GM06990 (cell line): ENCODE measurements around the gene PSME3IP1.

ENCODE experiments used
- DNase-seq: peaks from one replicate; pipeline ENCODE4 v3.0.0-alpha.2; 2011; ENCODE audit not compliant: insufficient read length; ENCODE audit errors: extremely low read depth
- H3K27me3 ChIP-seq: replicated peaks from 2 replicates; pipeline ENCODE4 v1.6.0; 2011; ENCODE audit warnings: low read length; ENCODE audit not compliant: control insufficient read depth, insufficient read depth
- H3K36me3 ChIP-seq: 2 replicates; pipeline ENCODE4 v1.5.1; 2011; ENCODE audit warnings: low read length; ENCODE audit not compliant: control insufficient read depth, insufficient read depth
- H3K4me3 ChIP-seq: replicated peaks from 2 replicates; pipeline ENCODE4 v1.5.1; 2011; ENCODE audit warnings: low read depth, mild to moderate bottlenecking, control low read depth, low read length
- TF ChIP-seq, protein P1 (sequence below): IDR thresholded peaks from 2 replicates; pipeline ENCODE4 v1.5.1; 2011; ENCODE audit warnings: low read length, control low read depth, mild to moderate bottlenecking, inconsistent platforms; ENCODE audit not compliant: insufficient read depth, poor library complexity, severe bottlenecking

Gene PSME3IP1

GRCh38 chr16:57185945-57186871 lies at the start of gene PSME3IP1, which contains the start of gene RSPRY1:
Gene PSME3IP1 (minus strand): TSS chr16:57186039. CDS start chr16:57173854, 12,185 bp downstream.
Gene RSPRY1 (plus strand): TSS chr16:57186329. CDS start chr16:57204659, 18,330 bp downstream.
- Histone ChIP-seq H3K4me3 (peak within 1 kb of the TSS; percentile 96), H3K36me3 (no peaks in the 10 kb centered on the region; the same call in 1 of the 2 replicates), H3K27me3 (no peaks in the 10 kb centered on the region)
- TF ChIP-seq, protein P1, sequence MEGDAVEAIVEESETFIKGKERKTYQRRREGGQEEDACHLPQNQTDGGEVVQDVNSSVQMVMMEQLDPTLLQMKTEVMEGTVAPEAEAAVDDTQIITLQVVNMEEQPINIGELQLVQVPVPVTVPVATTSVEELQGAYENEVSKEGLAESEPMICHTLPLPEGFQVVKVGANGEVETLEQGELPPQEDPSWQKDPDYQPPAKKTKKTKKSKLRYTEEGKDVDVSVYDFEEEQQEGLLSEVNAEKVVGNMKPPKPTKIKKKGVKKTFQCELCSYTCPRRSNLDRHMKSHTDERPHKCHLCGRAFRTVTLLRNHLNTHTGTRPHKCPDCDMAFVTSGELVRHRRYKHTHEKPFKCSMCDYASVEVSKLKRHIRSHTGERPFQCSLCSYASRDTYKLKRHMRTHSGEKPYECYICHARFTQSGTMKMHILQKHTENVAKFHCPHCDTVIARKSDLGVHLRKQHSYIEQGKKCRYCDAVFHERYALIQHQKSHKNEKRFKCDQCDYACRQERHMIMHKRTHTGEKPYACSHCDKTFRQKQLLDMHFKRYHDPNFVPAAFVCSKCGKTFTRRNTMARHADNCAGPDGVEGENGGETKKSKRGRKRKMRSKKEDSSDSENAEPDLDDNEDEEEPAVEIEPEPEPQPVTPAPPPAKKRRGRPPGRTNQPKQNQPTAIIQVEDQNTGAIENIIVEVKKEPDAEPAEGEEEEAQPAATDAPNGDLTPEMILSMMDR: no peak
- DNase-seq: peak; percentile 99

GRCh38 chr16:57235128-57236021 lies 49.5 kb upstream of the PSME3IP1 start:
- peak; percentile 47 for DNase-seq
- Histone ChIP-seq H3K4me3 (no peak overlapping the region), H3K36me3 (peaks cover 11% of the 10 kb centered on the region), H3K27me3 (no peaks in the 10 kb centered on the region)
- TF ChIP-seq, protein P1: no peak

GRCh38 chr16:57234707-57235092 lies 48.9 kb upstream of the PSME3IP1 start:
- no peak overlapping the region for H3K4me3 ChIP-seq

DNA sequence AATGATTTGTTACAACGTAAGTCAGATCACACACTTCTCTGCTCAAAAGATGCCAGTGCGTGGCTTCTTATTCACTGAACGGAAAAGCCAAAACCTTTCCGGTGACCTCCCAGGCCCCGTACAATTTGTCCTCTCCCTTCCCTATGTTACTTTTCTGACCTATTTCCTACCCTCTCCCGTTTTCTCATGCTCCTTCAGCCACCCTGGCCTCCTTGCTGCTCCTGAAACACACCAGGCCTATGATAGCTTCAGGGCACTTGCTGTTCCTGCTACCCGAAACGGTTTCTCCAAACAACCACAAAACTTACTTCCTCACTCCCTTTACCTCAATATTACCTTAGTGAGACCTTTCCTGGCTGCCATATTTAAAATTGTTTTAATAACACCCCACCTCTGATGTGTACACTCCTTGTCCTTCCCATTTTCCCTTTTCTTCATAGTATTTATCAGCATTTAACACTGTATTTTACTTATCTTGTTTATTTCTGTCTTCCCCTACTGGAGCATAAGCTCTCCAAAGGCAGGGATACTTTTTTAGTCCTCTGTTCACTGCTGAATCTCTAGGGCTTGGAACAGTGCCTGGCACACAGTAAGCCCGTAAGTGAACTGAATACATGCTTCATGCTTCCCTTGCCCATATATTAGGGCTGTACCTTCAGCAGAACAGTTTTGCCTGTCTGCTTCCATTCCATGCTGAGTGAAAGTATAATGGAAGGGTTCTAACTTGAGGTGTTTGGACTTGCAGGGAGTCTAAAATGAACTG lies 48.3 kb upstream of the PSME3IP1 start:
- Histone ChIP-seq H3K27me3 (no peaks in the 10 kb centered on the region), H3K4me3 (no peak overlapping the region), H3K36me3 (peaks cover 14% of the 10 kb centered on the region)
- no peak for DNase-seq
- TF ChIP-seq, protein P1: no peak

More at GRCh38 chr16:57234707-57235092, 48.9 kb upstream of the PSME3IP1 start:
- DNase-seq: no peak
- no peaks in the 10 kb centered on the region for H3K27me3 ChIP-seq
- TF ChIP-seq, protein P1: no peak
- H3K36me3 ChIP-seq: peaks cover 14% of the 10 kb centered on the region

DNA sequence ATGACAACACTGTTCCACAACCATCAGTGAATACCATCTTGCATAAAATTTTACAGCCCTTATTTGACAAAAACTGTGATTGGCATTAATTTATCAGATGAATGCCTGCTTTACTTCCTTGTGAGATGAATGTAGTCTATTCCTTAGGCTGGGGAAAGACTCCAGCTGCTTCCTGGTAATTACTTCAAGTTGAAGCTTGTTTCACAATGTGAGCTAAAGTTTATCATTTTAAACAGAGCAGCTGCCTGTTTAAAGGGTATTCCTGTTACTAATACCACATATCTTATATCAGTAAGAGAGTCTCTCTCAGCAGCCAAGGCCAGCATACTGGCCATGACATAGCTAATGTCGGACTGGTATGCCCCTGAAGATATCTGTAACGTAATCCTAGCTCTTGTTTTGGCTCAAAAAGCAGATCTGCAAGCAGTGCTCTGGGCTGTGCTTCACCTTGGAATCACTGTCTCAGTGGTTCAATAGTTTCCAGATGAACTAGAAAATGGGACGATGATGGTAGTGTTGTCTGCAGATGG lies 46.0 kb upstream of the PSME3IP1 start:
- H3K36me3 ChIP-seq: peaks cover 14% of the 10 kb centered on the region
- DNase-seq: no peak
- TF ChIP-seq, protein P1: no peak

More for the DNA sequence above, 46.0 kb upstream of the PSME3IP1 start:
- no peak overlapping the region for H3K4me3 ChIP-seq
- no peaks in the 10 kb centered on the region for H3K27me3 ChIP-seq
